HG02678 (cell line): ENCODE results near the gene BRAF.
"Not testable (repeated sequence)": the region's sequence is repeated elsewhere in the genome, so short reads cannot be mapped to it uniquely, and the experiment has no call there.

Experiments
- ATAC-seq: cut with Tn5 transposase; IDR thresholded peaks from one replicate; pipeline ENCODE4 v1.9.1; 2021; ENCODE audit warnings: mild to moderate bottlenecking, moderate library complexity; ENCODE audit not compliant: unreplicated experiment

Gene BRAF

GRCh38 chr7:140684066-140684950 lies 240.4 kb downstream of the BRAF start:
- ATAC-seq = no peak

- no peak for ATAC-seq
Measured at GRCh38 chr7:140683657-140684056, 241.1 kb downstream of the BRAF start.

DNA sequence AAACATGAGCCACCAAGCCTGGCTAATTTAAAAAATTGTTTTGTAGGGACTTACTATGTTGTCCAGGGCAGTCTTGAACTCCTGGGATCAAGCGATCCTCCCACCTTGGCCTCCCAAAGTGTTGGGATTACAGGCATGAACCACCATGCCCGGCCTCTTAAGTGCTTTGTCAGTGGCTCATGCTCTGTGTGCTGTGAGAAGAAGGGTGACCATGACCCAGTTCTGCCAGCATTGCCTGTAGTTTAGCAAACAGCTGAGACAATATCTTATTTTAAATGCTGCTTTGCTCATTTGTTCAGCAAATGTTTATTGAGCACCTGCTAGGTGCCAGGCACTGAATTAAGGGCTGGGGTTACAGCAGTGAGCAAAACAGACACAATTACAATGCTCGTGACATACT lies 243.0 kb downstream of the BRAF start:
- no peak for ATAC-seq

- no peak for ATAC-seq
Measured at GRCh38 chr7:140680886-140681285, 243.8 kb downstream of the BRAF start.

DNA sequence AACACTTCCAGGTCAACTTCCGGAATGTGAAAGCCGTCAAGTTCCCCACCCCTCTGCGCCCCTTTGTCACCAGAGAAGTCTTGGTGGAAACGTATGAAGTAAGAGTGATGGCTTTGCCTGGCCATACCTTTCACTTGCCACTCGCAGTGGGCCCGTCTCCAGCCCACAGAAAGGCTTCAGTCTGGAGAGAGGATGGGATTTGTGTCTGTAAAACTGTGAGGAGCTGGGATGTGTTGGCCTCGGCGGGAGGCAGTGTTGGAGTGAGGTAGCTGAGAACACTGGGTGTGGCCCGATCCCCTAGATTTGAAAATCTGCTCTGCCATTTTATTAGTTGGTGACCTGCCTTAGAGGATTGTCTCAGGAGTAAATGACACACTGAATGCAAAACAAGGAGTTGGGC lies 245.5 kb downstream of the BRAF start:
- no peak for ATAC-seq

DNA sequence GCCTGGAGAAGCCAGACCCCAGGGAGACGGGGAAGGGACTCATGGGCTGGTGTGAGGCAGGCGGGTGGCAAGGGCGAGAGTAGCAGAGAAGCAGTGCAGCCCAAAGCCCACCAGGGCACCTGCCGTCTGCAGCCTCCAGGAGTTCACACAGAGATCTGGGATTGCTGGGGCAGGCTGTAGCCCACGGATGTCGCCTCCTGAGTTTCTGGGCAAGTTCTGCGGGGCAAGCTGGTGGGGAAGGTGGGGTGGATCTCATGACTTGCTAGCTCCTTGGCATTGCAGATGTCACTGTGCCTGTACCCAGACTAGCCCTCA lies 246.0 kb downstream of the BRAF start:
- ATAC-seq = no peak

- ATAC-seq = no peak
Measured at GRCh38 chr7:140678081-140678815, 246.5 kb downstream of the BRAF start.

DNA sequence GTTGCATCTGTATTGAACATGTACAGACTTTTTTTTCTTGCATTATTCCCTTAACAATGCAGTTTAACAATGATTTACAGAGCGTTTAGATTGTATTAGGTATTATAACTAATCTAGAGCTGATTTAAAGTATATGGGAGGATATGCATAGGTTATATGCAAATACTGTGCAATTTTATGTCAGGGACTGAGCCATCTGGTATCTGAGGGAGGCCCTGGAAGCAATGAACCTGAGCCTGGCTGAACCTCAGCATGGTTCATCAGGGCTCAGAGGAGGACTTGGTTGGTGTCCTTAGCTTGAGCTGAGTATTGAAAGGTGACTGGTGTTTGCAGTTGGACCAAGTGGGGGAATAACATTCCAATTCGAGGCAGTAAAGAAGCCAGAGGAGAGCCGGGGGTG lies 247.2 kb downstream of the BRAF start:
- no peak for ATAC-seq

- ATAC-seq = not testable (repeated sequence)
Measured at GRCh38 chr7:140676956-140677355, 247.8 kb downstream of the BRAF start.

GRCh38 chr7:140676306-140676705 lies 248.4 kb downstream of the BRAF start:
- peak; percentile 42 for ATAC-seq

DNA sequence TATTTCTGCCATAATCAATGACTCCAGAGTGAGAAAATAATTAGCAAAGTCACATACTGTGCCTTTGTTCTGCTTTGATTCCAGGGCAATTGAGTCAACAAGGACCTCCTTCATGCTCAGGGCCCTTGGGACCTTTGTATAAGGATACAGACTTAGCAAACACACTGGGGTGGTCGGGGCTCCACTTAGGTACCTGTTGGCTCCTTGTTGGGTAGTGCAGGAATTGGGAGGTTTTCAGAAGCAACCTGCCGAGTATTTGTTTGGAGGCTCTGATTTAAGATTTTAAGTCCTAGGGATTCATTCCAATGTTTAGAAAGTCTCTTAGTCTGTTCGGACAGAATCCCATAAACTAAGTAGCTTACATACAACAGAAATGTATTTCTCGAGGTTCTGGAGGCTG lies 249.0 kb downstream of the BRAF start:
- ATAC-seq = no peak

DNA sequence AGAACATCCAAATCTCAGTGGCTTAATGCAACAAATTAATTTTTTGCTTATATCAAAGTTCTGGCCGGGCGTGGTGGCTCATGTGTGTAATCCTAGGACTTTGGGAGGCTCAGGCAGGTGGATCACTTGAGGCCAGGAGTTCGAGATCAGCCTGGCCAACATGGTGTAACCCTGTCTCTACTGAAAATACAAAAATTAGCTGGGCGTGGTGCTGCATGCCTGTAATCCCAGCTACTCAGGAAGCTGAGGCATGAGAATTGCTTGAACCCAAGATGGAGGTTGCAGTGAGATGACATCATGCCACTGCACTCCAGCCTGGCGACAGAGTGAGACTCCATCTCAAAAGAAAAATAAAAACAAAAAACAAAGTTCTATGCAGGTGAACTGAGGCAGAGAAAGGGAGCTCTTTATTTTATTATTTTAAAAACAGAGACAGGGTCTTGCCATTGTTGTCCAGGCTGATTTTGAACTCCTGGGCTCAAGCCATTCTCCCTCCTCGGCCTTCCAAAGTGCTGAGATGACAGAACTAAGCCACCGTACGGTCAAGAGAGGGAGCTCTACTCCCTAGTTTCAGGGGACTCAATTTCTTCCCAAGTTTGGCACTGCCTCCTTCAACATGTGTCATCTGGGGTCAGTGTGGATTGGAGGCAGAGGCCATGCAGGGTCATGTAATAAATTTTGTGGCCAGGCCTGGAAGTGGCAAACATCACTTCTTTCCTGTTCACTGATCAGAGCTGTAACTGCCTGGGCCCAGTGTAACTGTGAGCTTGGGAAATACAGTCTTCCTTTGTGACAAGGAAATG lies 249.6 kb downstream of the BRAF start:
- ATAC-seq = no peak

GRCh38 chr7:140674356-140674800 lies 250.4 kb downstream of the BRAF start:
- no peak for ATAC-seq

- ATAC-seq = no peak
Measured at GRCh38 chr7:140673774-140674155, 251.0 kb downstream of the BRAF start.

DNA sequence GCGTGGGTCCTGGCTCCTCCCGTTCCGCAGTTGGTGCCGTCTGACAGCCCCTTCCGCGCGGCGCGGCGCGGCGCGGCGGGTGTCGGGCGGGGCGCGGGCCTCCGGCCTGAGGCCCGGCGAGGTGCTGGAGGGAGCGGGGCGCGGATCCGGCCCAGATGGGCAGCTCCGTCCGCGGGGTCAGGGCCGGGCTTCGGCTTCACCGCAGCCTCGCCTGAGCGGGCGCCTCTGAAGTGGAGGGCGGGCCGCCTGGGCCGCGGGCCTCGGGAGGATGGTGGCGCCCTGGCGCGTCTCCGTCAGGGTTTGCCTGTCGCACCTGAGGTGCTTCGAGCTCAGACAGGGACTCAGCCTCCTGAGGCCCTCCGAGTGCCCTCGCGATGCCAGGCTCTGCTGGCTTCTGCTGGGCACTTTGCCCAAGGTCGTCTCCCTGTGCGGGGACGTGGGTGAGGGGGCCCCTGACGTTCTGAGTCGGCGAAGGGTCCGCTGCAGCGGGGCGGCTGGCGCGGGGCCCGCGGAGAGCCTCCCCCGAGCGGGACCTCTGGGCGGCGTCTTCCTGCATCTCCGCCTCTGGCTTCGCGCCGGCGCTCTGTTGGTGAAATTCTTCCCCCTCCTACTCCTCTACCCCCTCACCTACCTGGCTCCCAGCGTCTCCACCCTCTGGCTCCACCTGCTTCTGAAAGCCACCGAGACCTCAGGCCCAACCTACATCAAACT lies 251.5 kb downstream of the BRAF start:
- peak; percentile 48 for ATAC-seq

DNA sequence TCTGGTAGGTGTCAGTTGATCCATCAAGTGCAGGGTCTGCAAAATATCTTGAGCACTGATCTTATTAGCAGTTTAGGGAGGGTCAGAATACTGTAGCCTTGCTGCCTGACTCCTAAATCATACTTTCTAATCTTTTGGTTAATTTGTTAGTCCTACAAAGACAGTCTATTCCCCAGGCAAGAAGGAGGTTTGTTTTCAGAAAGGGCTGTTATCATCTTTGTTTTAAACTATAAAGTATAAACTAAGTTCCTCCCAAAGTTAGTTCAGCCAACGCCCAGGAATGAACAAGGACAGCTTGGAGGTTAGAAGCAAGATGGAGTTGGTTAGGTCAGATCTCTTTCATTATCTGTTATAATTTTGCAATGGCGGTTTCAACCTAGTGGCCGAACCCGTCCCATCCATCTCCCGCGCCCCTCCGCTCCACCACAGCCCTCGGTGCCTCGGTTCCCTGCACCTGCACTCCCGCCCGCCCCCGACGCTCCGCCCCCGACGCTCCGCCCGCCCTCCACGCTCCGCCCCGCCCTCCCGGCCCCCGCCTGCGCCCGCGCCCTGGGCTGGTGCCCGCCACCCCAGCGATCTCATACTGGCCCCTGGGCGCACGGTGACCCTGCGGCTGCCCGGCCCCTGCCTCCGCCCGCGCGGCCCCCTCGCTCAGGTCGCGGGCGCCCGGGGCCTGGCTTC lies 252.2 kb downstream of the BRAF start, which contains the start of gene ADCK2:
Gene ADCK2, plus strand, starts transcription at position 564 of the 681 bp plus-strand sequence. CDS start 386 bp downstream, outside the sequence.
- ATAC-seq = peak; percentile 63

DNA sequence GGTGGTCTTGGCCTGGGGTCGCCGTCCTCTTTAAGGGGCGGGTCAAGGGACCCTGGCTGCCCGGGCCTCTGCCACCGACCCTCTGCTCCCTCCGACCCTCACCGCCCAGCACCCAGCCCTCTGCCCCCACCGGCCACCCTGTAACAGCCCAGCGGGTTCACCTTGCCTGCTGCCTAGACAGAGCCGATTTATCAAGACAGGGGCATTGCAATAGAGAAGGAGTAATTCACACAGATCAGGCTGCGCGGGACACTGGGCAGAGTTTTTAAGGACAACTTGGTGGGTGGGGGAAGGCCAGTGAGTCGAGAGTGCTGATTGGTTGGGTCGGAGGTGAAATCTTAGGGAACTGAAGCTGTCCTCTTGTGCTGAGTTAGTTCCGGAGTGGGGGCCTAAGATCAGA lies 252.8 kb downstream of the BRAF start:
- ATAC-seq = no peak

GRCh38 chr7:140670343-140670935 lies 254.3 kb downstream of the BRAF start:
- ATAC-seq = no peak

- ATAC-seq = not testable (repeated sequence)
Measured at GRCh38 chr7:140669862-140670261, 254.9 kb downstream of the BRAF start.

DNA sequence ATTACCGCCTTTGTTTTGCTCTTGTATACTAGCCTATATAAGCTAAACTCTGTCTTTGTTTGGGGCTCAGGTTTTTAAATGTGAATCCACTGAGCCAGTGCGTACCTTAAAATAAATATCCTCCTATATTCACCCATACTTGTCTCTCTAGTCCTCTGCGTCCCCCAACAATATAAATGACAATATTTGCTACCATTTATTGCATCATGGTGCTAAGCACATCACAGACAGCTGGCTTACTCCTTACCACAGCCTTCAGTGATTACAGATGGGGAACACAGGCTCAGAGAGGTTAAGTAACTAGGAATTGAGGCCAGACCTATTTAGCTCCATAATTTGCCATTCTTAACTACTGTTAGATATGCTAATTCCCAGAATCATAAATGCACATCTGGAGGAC lies 255.4 kb downstream of the BRAF start:
- no peak for ATAC-seq
